NT2/D1 (cell line): ENCODE results near the gene CYTH3.

Experiments
- DNase-seq: peaks from one replicate; pipeline ENCODE4 v3.0.0-alpha.2; 2011; ENCODE audit warnings: low read depth, low spot score
- H3K27me3 ChIP-seq: 2 replicates; pipeline ENCODE4 v1.6.0; 2011; ENCODE audit warnings: mild to moderate bottlenecking; ENCODE audit not compliant: insufficient read length, insufficient read depth
- H3K36me3 ChIP-seq: 2 replicates; pipeline ENCODE4 v1.6.1; 2011; ENCODE audit warnings: mild to moderate bottlenecking, low read length, mixed read lengths; ENCODE audit not compliant: insufficient read depth, insufficient read length
- H3K4me1 ChIP-seq: 2 replicates; pipeline ENCODE4 v1.5.1; 2011; ENCODE audit not compliant: insufficient read depth, insufficient read length
- H3K4me3 ChIP-seq: 2 replicates; pipeline ENCODE4 v1.5.1; 2011; ENCODE audit warnings: low read depth; ENCODE audit not compliant: insufficient read length
- H3K9ac ChIP-seq: 2 replicates; pipeline ENCODE4 v1.6.0; 2011; ENCODE audit warnings: low read depth; ENCODE audit not compliant: insufficient read length
- H3K9me3 ChIP-seq: 2 replicates; pipeline ENCODE4 v1.5.1; 2011; ENCODE audit warnings: mild to moderate bottlenecking, low read length; ENCODE audit not compliant: insufficient read depth
- SUZ12 ChIP-seq: IDR thresholded peaks from 2 replicates; pipeline ENCODE4 v1.6.1; 2011; ENCODE audit not compliant: insufficient read length, insufficient read depth; ENCODE audit errors: extremely low read depth
- YY1 ChIP-seq: IDR thresholded peaks from 2 replicates; pipeline ENCODE4 v1.6.1; 2011; ENCODE audit not compliant: insufficient read length, insufficient read depth
- ZNF274 ChIP-seq: IDR thresholded peaks from 2 replicates; pipeline ENCODE4 v1.6.1; 2011; ENCODE audit warnings: mild to moderate bottlenecking, low read depth, low read length

CYTH3 gene

GRCh38 chr7:6182993-6183392 is 89.4 kb downstream of the CYTH3 start:
- H3K9me3 ChIP-seq, result no peaks in the 10 kb centered on the region
- no peak overlapping the region for H3K9ac ChIP-seq
- H3K4me3 ChIP-seq, result no peak overlapping the region
- no peak for TF ChIP-seq YY1
- TF ChIP-seq ZNF274, result no peak
- TF ChIP-seq SUZ12, result no peak
- no peaks in the 10 kb centered on the region for H3K27me3 ChIP-seq
- H3K36me3 ChIP-seq, result peaks cover 27% of the 10 kb centered on the region
- peaks cover 2% of the 10 kb centered on the region for H3K4me1 ChIP-seq
- no peak for DNase-seq

- TF ChIP-seq ZNF274 (no peak), YY1 (no peak), SUZ12 (no peak)
- H3K9ac ChIP-seq, result no peak overlapping the region
- no peak overlapping the region for H3K4me3 ChIP-seq
- peaks cover 16% of the 10 kb centered on the region for H3K36me3 ChIP-seq
- H3K27me3 ChIP-seq, result no peaks in the 10 kb centered on the region
- H3K4me1 ChIP-seq, result peaks cover 2% of the 10 kb centered on the region
- DNase-seq, result no peak
- no peaks in the 10 kb centered on the region for H3K9me3 ChIP-seq
Observed at GRCh38 chr7:6181136-6181535, 91.3 kb downstream of the CYTH3 start.

- TF ChIP-seq YY1 (no peak), SUZ12 (no peak)
- no peak for DNase-seq
- Histone ChIP-seq H3K9me3 (no peaks in the 10 kb centered on the region), H3K4me3 (no peak overlapping the region), H3K27me3 (no peaks in the 10 kb centered on the region), H3K9ac (no peak overlapping the region), H3K4me1 (peaks cover 2% of the 10 kb centered on the region), H3K36me3 (peaks cover 17% of the 10 kb centered on the region)
Observed at GRCh38 chr7:6180344-6180725, 92.1 kb downstream of the CYTH3 start.

GRCh38 chr7:6179620-6180343 is 92.6 kb downstream of the CYTH3 start:
- TF ChIP-seq ZNF274, result no peak
- TF ChIP-seq SUZ12, result no peak
- Histone ChIP-seq H3K9ac (no peak overlapping the region), H3K4me1 (peaks cover 2% of the 10 kb centered on the region), H3K36me3 (peaks cover 20% of the 10 kb centered on the region), H3K4me3 (no peak overlapping the region), H3K27me3 (no peaks in the 10 kb centered on the region), H3K9me3 (no peaks in the 10 kb centered on the region)
- DNase-seq, result no peak

DNA sequence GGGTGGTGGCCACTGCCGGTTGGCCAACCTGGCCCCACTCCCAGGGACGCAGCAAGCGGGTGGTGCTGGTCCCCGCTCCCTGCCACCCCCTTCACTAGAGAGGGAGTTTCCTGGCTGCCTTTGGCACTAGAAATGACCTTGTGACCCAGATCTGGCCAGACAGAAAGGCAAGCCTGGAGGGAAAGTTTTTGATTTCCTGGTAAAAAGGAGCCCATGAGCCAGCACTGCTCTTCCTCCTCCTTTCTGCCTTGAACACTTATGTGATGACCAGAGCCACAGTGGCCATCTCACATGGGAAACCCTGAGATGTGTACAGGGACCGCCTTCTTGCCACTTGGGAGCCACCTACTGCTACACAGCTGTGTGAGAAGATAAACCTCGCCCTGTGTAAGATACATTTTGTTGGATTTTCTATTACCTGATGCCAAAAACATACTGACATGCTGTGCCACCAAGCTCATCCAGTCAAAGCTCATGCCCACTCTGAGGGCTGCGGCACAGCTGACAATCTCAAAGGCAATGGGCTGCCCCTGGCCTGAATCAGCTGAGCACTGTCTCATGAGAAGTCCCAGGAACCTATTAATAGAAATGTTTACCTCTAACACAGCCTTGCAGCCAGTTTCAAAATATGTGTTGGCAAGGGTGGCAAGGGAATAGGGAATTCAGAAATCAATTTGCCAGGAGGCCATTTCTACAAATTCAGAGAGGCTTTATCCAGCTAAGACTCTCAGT is 94.0 kb downstream of the CYTH3 start:
- H3K36me3 ChIP-seq, result peaks cover 17% of the 10 kb centered on the region
- H3K9me3 ChIP-seq, result no peaks in the 10 kb centered on the region
- no peak for DNase-seq
- no peaks in the 10 kb centered on the region for H3K27me3 ChIP-seq
- H3K4me1 ChIP-seq, result peaks cover 2% of the 10 kb centered on the region
- H3K4me3 ChIP-seq, result no peak overlapping the region
- TF ChIP-seq ZNF274 (no peak), SUZ12 (no peak)
- H3K9ac ChIP-seq, result no peak overlapping the region

DNA sequence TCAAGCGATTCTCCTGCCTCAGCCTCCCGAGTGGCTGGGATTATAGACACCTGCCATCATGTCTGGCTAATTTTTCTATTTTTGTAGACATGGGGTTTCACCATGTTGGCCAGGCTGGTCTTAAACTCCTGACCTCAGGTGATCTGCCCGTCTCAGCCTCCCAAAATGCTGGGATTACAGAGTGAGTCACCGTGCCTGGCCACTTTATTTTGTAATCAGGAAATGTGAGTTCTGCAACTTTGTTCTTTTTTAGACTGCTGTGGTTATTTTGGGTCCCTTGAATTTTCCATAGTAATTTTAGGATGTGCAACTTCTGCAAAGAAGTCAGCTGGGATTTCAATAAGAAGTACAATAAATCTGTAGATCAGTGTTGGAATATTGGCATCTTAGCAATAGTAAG is 96.8 kb downstream of the CYTH3 start:
- TF ChIP-seq ZNF274 (no peak), SUZ12 (no peak), YY1 (no peak)
- no peaks in the 10 kb centered on the region for H3K9me3 ChIP-seq
- H3K4me1 ChIP-seq, result peaks cover 20% of the 10 kb centered on the region
- peaks cover 26% of the 10 kb centered on the region for H3K36me3 ChIP-seq
- no peaks in the 10 kb centered on the region for H3K27me3 ChIP-seq
- no peak for DNase-seq
- no peak overlapping the region for H3K4me3 ChIP-seq
- no peak overlapping the region for H3K9ac ChIP-seq

GRCh38 chr7:6172910-6173295 is 99.5 kb downstream of the CYTH3 start:
- no peak for TF ChIP-seq SUZ12
- no peak for TF ChIP-seq ZNF274
- TF ChIP-seq YY1, result no peak
- Histone ChIP-seq H3K9ac (no peak overlapping the region), H3K4me1 (peaks cover 27% of the 10 kb centered on the region), H3K27me3 (no peaks in the 10 kb centered on the region), H3K4me3 (no peak overlapping the region), H3K9me3 (no peaks in the 10 kb centered on the region), H3K36me3 (peaks cover 51% of the 10 kb centered on the region)
- DNase-seq, result no peak
